Central memory CD8-positive, alpha-beta T cell (primary cell): ENCODE results near the gene HSPA12A.

Experiments used
- ATAC-seq: fragments of 150-1000 bp; cut with Tn5 transposase; replicated peaks from 2 replicates; pipeline ENCODE4 v1.10.0; 2022; ENCODE audit warnings: mild to moderate bottlenecking, moderate FRiP score, moderate number of reproducible peaks; ENCODE audit not compliant: poor library complexity, severe bottlenecking; ENCODE audit errors: extremely low read depth
- DNase-seq, 2 donors: peaks; one replicate each; pipeline ENCODE4 v3.0.0; 2021; ENCODE audit warnings: low spot score in 2 of 2
- H3K27ac Mint-ChIP-seq: one replicate; pipeline ENCODE4 v1.8.0; 2022; ENCODE audit warnings: low read depth, mild to moderate bottlenecking, moderate library complexity, mixed read lengths
- H3K27me3 Mint-ChIP-seq: one replicate; pipeline ENCODE4 v1.8.0; 2022; ENCODE audit warnings: mixed read lengths
- H3K36me3 Mint-ChIP-seq: one replicate; pipeline ENCODE4 v1.8.0; 2022; ENCODE audit warnings: mild to moderate bottlenecking, moderate library complexity, mixed read lengths; ENCODE audit not compliant: insufficient read depth
- H3K4me1 Mint-ChIP-seq: one replicate; pipeline ENCODE4 v1.8.0; 2022; ENCODE audit warnings: mixed read lengths
- H3K4me3 Mint-ChIP-seq: one replicate; pipeline ENCODE4 v1.8.0; 2022; ENCODE audit warnings: mild to moderate bottlenecking, moderate library complexity, mixed read lengths
- H3K9me3 Mint-ChIP-seq: one replicate; pipeline ENCODE4 v1.8.0; 2022; ENCODE audit warnings: mixed read lengths

The HSPA12A gene

DNA sequence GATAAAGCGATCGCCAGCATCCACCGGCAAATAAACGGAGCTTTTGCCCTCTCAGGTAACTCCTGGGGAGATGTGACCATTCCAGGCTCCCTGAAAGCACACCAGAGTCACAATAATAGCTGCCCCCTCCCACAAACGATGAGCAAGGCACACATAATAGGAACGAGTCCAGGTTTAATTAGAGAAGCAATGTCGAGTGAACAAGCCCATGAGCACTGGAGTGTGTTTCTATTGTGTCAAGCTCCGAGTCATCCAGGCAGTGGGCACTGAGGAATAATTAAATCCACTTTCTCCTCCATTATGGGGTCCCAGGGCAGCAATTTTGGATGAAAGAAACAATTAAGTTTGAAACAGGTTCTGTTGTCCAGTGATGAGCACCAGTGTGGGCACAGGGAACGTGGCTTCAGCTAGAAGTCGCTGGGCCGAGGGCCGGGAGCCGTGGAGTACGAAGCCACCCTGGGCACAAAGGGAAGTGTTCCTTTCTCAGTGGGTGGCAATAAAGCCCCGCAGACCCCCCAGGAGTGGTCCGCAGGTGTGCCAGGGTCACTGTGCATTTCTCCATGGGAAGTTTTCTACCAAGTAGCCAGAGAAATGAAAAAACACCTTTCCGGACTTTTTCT is 109.7 kb downstream of the HSPA12A start:
- ATAC-seq (no peak), DNase-seq (no peak)
- Mint-ChIP-seq H3K9me3 (peaks cover 6% of the 10 kb centered on the region), H3K4me3 (no peak overlapping the region), H3K36me3 (no peaks in the 10 kb centered on the region), H3K27me3 (no peaks in the 10 kb centered on the region), H3K27ac (no peak overlapping the region), H3K4me1 (no peaks in the 10 kb centered on the region)

DNA sequence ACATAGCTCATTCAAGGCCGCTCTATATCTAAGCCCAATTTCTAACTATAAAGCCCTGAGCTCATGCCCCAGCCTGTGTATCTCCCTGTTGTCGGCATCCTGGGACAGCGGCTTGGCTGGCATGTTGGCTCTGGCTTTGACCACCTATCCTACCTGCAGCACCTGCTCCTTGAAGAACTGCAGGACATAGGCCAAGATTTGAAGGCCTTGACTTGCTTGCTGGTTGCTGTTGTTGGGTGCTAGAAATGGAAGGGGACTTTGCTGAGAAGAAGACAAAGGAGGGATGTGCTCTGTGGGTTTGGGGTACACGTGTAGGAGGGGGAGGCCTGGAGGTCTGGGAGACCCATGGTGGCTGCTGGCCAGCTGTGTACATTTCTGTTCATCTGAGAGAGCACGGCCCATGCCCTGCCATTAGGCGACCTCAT is 110.5 kb downstream of the HSPA12A start:
- no peak for DNase-seq
- Mint-ChIP-seq H3K27me3 (no peaks in the 10 kb centered on the region), H3K27ac (no peak overlapping the region), H3K4me1 (no peaks in the 10 kb centered on the region), H3K9me3 (peaks cover 6% of the 10 kb centered on the region), H3K36me3 (no peaks in the 10 kb centered on the region), H3K4me3 (no peak overlapping the region)
- no peak for ATAC-seq

DNA sequence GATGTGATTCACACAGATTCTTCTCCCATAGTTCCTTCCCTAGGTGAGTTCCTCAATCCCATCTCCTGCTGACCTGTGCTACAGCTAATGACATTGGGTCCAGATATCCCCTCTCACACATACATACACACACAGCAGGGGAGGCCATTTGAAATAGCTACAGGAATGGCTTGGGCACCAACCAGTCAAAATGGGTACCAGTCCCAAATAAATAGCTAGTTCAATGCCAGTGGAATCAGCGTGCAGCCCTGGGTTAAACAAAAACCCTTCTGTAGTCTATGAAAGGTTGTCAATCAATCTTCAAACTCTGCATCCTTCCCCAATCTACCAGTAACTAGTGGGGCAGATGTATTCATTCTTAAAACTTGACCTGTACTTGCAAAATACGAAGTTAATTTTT is 112.3 kb downstream of the HSPA12A start:
- Mint-ChIP-seq H3K36me3 (no peaks in the 10 kb centered on the region), H3K9me3 (no peaks in the 10 kb centered on the region), H3K4me3 (no peak overlapping the region), H3K4me1 (no peaks in the 10 kb centered on the region), H3K27me3 (peaks cover 12% of the 10 kb centered on the region), H3K27ac (no peak overlapping the region)
- DNase-seq (no peak), ATAC-seq (no peak)

DNA sequence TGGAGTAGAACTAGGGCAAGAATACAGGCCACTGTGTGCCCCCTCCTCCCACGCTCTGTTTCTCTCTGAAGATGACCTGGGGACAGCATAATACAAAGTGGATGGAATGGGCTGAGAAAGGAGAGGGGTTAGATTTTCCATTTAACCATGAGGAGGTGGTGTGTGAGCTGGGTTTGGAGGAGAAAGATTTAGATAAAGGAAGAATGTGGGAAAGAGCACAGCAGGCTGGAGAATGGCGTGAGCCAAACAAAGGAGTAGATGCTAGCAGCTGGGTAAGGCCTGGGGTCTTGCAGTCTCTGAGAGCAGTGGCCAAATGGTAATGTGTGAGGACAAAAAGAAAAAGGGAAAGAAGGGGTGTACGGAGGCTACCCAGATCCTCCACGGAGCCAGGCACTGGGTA is 113.0 kb downstream of the HSPA12A start:
- H3K36me3 Mint-ChIP-seq: no peaks in the 10 kb centered on the region
- H3K27ac Mint-ChIP-seq: no peak overlapping the region
- ATAC-seq (no peak), DNase-seq (no peak)
- no peaks in the 10 kb centered on the region for H3K9me3 Mint-ChIP-seq
- H3K4me3 Mint-ChIP-seq: no peak overlapping the region
- no peaks in the 10 kb centered on the region for H3K4me1 Mint-ChIP-seq
- H3K27me3 Mint-ChIP-seq: peaks cover 12% of the 10 kb centered on the region

DNA sequence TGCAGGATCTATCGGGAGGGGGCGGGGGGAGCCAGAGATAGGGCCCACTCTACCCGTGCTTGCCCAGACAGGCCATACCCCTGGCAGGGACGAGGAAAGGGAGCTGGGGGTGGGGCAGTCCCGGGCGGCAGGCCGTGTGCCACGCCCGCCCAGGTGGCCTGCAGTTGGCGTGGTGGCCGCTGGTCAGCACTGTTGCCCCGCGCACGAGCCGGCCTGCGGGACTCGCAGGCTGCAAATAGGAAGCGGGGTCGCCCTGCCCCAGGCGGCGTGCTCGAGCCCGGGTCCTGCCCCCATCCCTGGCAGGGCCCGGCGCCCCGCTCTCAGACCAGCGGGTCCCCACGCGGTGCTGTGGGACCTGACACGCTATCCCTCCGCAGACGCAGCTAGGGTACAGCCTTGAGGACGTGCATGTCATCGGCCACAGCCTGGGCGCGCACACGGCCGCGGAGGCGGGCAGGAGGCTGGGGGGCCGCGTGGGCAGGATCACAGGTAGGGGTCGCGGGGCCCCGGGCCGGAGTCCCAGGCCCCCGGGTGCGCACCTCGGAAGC is 114.9 kb downstream of the HSPA12A start:
- no peak for DNase-seq
- Mint-ChIP-seq H3K9me3 (peaks cover 2% of the 10 kb centered on the region), H3K27me3 (peaks cover 16% of the 10 kb centered on the region), H3K27ac (no peak overlapping the region), H3K4me1 (no peaks in the 10 kb centered on the region), H3K36me3 (no peaks in the 10 kb centered on the region), H3K4me3 (no peak overlapping the region)
- no peak for ATAC-seq

DNA sequence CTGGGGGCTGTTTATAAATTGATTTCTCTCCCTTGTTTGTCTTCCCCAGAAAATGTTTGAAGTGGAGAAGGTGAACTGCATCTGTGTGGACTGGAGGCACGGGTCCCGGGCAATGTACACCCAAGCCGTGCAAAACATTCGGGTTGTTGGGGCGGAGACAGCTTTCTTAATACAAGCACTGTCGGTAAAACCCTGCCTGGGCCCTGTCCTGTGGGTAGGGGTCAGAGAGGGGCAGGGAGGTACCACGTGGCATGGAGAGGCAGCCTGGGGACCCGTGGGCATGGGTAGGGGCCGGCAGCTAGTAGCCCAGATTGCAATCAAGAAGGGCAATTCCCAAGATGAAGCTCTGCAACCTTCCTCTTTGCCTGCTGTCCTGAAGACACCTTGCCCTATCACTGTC is 115.6 kb downstream of the HSPA12A start:
- DNase-seq (no peak), ATAC-seq (no peak)
- no peaks in the 10 kb centered on the region for H3K36me3 Mint-ChIP-seq
- no peak overlapping the region for H3K4me3 Mint-ChIP-seq
- no peak overlapping the region for H3K27ac Mint-ChIP-seq
- H3K4me1 Mint-ChIP-seq: no peaks in the 10 kb centered on the region
- peaks cover 8% of the 10 kb centered on the region for H3K9me3 Mint-ChIP-seq
- peaks cover 22% of the 10 kb centered on the region for H3K27me3 Mint-ChIP-seq

DNA sequence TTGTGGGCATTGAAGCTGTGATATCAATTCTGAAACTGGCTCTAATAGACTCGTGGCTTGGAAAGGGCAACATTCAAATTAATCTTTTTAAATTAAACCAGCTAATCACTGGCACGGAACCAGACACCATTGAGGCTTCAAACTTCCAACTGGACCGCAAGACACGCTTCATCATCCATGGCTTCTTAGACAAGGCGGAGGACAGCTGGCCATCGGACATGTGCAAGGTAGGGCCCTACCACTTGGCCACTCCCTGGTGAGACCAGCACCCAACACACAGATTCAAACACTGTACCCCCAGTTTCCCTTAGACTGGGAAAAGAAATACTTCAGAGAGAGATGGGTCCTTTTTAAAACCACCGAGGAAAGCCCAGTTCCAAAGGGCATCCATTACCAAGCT is 116.5 kb downstream of the HSPA12A start:
- DNase-seq: no peak
- Mint-ChIP-seq H3K36me3 (no peaks in the 10 kb centered on the region), H3K9me3 (peaks cover 10% of the 10 kb centered on the region), H3K27ac (no peak overlapping the region), H3K4me1 (no peaks in the 10 kb centered on the region), H3K27me3 (peaks cover 25% of the 10 kb centered on the region), H3K4me3 (no peak overlapping the region)
- ATAC-seq: no peak

DNA sequence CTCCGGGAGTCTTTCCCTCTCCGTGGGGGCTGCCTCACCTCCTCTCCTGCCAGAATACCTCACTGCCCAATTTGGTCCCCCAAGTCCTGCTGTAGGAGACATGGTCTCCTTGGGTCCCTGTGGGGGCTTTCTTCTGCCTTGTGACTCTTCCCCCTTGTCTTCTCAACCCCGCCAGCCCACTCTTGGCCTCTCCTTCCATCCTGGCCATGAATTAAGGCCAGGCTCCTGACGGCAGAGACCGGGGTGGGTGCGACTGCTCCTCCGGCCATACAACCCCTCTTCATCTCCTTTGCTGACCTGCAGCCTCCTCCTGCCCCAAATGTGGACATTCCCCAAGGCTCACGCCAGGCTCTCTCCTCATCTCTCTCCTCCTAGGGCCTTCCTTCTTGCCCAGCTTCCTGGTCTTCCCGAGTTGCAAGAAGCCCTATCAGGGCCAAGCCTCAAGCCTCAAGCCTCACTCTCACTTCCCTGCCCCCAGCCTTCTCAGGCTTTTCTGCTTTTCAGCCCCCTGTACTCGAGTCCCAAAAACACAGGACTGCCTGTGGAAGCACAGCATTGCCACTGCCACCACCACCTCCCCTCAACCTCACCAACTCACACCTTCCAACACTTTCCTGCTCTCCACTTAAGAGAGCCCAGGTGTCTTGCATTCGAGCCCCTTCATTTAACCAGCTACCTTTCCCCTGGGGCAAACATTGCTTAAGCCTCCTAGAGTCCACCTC is 120.3 kb downstream of the HSPA12A start:
- ATAC-seq (no peak), DNase-seq (no peak)
- Mint-ChIP-seq H3K36me3 (no peaks in the 10 kb centered on the region), H3K4me1 (no peaks in the 10 kb centered on the region), H3K4me3 (no peak overlapping the region), H3K27me3 (peaks cover 25% of the 10 kb centered on the region), H3K27ac (no peak overlapping the region), H3K9me3 (peaks cover 10% of the 10 kb centered on the region)

DNA sequence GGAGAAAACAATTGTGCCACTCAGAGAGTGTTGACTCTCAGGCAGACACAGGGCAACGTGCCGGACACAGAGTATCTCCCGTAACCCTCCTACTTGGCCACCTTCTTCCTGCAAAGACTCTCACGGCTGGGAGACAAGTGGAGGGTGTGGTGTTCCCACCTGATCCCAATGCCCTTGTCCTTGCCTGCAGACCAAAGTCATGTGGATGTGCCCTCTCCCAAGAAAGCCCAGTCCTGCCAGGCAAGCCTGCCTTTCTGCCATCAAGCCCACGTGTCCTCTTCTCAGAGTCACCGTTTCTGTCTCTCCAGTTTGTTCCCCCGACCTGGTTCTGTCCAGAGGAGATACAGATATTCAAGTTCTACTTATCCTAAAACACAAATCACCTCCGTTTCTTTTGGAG is 120.9 kb downstream of the HSPA12A start:
- H3K4me3 Mint-ChIP-seq: no peak overlapping the region
- peaks cover 22% of the 10 kb centered on the region for H3K27me3 Mint-ChIP-seq
- DNase-seq (no peak), ATAC-seq (no peak)
- H3K4me1 Mint-ChIP-seq: no peaks in the 10 kb centered on the region
- H3K9me3 Mint-ChIP-seq: peaks cover 10% of the 10 kb centered on the region
- no peak overlapping the region for H3K27ac Mint-ChIP-seq
- H3K36me3 Mint-ChIP-seq: no peaks in the 10 kb centered on the region
